ENCODE measurements around the gene NGEF.

DNA sequence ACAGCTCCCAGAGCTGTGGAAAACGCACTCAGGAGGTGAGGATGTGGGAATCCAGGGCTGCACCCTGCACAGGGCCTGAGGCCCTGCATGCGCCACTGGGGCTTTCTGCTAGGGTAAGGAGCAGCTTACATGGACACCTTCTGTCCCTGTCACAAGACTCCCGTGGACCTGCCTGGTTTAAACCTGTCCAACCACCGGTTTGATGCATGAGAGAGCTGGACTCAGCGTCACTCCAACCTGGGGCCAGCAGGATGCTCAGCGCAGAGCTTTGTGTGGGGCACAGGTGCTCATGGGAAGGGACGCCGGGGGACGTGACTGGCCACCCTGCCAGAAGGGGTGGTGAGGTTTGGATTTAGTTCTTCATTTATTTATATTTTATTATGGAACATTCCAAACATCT, 118.8 kb downstream of the NGEF start:
- TF ChIP-seq, protein P1, sequence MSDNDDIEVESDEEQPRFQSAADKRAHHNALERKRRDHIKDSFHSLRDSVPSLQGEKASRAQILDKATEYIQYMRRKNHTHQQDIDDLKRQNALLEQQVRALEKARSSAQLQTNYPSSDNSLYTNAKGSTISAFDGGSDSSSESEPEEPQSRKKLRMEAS (IDR thresholded peaks at IDR 0.05; ENCODE audit: low read depth), result no peak
- no peak for TF ChIP-seq CTCF (IDR thresholded peaks at IDR 0.05)
- no peak for TF ChIP-seq EP300 (IDR thresholded peaks at IDR 0.05; ENCODE audit: borderline replicate concordance in 1 of 2, low read depth in 1 of 2, low read length in 1 of 2)
- no peak for TF ChIP-seq CHD2 (IDR thresholded peaks at IDR 0.05; ENCODE audit: low read length, partially characterized antibody)
- no peak for TF ChIP-seq RCOR1 (IDR thresholded peaks at IDR 0.05; ENCODE audit: low read length)
- TF ChIP-seq MEF2A (IDR thresholded peaks at IDR 0.05; ENCODE audit: borderline replicate concordance, low read depth), result no peak
- no peak for TF ChIP-seq REST (IDR thresholded peaks at IDR 0.05; ENCODE audit: low read depth, low read length)
- no peak for TF ChIP-seq GABPA (IDR thresholded peaks at IDR 0.05; ENCODE audit: low read depth)
- no peak for TF ChIP-seq TAF1 (IDR thresholded peaks at IDR 0.05; ENCODE audit: borderline replicate concordance, low read depth, low read length)
- TF ChIP-seq JUND (IDR thresholded peaks at IDR 0.05), result no peak
- no peak for TF ChIP-seq RAD21 (IDR thresholded peaks at IDR 0.05; ENCODE audit: low read length)
